HG03175 (cell line): Measurements from ENCODE around the gene LRRC8C.
"Not testable (repeated sequence)": the region's sequence is repeated elsewhere in the genome, so short reads cannot be mapped to it uniquely, and the experiment has no call there.

Experiments
- ATAC-seq: cut with Tn5 transposase; IDR thresholded peaks from one replicate; pipeline ENCODE4 v1.9.1; 2021; ENCODE audit warnings: mild to moderate bottlenecking, moderate library complexity; ENCODE audit not compliant: unreplicated experiment

The LRRC8C gene

DNA sequence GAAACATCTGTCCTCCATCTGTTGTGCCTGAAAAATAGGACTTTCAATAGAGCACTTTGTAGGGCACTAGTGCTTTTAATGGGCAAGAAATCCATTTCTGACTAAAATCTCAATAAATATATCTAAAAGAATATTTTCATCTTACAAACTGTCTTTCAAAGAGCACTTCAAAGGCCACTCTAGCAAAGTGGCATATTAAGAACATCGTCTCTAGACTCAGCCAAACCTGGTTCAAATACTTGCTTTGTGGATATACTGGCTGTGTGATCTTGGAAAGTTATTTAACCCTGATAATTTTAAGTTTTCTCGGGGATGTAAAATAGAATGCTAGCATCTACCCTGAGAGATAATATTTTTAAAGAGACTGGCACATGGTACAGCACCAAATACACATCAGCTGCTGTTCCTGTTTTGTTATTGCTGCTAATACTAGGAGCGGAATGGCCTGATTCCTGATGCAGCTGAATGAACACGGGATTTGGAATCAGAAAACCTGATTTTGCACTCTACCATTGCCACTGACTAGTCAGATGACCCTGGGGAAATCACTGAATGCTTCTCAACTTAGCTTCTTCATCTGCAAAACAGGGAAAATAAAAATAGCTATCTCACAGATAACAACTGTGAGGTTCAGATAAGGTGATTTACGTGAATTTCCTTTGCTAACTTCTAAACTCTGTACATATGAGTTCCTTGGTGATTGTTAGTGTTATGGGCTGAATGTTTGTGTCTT, 25.2 kb upstream of the LRRC8C start:
- no peak for ATAC-seq

- no peak for ATAC-seq
Observed at GRCh38 chr1:89608319-89608983, 24.5 kb upstream of the LRRC8C start.

- ATAC-seq = no peak
Observed at GRCh38 chr1:89608984-89609725, 23.8 kb upstream of the LRRC8C start.

DNA sequence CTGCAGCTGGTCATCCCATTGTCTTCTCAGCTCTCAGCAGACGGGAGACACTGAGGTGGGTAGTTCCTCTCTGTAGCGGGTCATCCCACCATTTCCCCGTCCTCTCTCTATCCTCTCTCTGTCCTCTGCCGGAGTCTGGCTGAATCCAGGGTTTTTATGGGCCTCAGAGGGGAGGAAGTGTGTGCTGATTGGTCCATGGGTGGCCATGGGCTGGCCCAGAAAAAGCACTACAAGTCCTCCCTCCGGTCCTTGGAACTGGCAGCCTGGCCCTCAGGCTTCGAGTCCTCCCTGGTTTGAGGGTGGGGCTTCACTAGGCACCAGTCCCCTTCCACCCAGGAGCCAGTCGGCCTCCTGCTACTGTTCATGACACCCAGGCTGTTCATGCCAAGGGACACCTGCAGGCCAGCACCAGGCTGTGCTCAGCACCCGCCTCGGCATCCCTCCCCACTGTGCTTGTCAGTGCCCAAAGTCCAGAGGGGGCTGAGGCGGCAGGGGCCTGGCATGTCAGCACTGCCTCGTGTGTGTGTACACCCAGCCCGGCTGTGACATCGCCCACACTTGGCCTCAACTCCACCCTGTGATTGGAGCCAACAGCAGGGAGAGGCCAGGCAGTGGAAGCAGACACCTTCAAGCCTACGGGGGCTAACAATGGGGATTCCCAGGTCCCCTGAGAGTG, 23.0 kb upstream of the LRRC8C start:
- ATAC-seq = no peak

DNA sequence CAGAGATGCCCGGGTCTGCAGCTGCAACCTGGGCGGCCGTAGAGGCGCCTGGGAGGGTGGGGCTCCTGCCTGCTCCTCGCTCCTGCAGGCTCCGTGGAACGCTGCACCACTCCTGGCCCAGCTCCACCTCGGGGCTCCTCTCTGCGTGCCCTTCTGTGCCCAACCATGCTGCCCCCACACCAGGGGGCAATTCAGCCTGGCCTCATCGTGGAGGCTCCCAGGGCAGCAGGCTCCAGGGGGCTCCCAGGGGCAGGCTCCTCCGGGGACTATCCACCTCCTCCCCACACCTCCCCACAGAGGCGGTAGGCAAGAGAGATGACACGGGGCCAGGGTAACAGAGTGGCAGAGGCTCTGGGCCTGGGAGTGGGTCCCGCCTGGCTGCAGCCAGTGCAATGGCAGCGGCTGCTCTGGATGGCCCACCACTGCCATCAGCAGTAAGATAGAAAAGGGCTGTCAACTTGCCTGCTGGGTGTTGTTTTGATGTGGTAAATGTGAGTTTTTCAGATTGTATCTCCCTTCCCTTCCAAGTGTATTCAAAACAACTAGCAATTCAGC, 22.4 kb upstream of the LRRC8C start:
- no peak for ATAC-seq

DNA sequence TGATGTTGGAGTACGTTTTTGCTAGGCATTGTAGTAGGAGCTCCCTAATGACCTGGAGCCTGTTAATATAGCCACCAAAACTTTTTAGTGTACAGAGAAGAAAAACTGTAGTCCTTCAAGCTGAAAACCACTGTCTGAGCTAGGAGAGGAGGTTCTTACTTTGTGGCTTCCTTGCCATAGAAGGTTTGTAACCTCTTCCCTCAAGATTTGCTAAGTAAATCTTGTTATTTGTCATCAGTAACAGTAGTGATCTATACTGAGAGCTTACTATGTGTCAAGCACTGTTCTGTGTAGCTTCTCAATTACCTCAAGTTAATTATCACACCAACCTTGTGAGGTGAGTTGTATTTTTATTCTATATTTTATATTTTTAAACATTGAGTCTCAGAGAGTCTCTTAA, 21.2 kb upstream of the LRRC8C start:
- ATAC-seq = peak; percentile 98

DNA sequence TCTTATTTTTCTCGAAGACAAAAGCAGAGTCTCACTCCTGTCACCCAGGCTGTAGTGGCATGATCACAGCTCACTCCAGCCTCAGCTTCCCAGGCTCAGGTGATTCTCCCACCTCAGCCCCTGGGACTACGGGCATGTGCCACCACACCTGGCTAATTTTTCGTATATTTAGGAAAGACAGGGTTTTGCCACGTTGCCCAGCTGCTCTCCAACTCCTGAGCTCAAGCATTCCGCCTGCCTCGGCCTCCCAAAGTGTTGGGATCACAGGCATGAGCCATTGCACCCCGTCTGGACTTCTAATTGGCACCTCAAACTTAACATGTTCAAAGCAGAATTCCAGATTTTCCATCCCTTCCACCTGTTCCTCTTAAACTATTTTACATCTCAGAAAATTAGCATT, 19.0 kb upstream of the LRRC8C start:
- ATAC-seq = no peak

GRCh38 chr1:89615676-89616598, 17.0 kb upstream of the LRRC8C start:
- ATAC-seq = no peak

DNA sequence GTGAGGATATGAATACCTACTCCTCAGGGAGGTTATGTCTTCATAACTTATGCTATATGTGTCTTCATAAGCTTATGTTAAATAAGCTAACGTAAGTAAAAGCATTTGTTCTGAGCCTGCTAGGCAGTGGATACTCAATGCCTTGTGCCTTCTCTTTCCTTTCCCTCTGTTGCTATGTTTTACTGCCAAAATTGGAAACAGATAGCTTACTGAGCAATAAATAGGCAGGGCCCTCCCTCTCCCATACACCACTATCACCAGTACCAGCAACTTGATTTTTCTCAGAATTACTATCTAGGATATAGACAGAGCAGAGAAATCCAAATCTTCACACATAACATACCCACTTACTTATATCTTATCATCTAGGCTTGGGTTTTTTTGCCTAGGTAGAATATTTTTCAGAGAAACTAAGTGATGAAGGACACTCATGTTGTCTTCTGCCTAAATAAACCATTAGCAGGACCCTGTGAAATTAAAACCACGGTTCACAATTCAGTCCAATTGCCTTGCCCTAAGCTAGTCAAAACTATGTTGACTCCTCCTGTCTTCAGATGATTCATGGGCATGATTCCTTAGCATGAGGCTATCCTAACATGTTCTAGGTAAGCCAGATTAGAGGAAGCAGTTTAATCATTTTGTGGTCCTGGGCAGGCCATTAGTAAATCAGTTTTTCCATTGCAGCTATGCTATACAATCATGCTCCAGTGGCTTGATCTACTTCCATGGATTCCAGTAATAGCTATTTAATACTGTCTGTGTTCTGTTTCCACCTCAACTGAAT, 15.9 kb upstream of the LRRC8C start:
- ATAC-seq = no peak

DNA sequence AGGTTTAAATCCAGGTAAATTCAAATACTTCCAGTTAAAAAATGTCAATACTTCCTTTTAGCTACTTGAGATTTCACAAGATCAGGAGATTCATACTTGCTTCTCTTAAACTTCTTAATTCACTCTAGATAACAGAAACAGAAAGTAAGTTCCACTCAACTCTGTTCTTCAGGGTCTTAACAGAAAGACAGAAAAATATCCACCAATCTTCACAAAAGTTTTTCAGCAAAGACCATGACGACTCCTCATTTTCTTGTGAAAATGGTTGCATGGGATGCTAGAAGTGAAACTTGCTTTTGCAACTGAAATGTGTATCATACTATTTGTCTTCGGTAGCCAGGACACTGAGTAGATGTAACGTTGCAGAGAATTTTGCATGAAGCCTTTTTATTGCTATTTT, 12.3 kb upstream of the LRRC8C start:
- no peak for ATAC-seq

- ATAC-seq = no peak
Observed at GRCh38 chr1:89622895-89623294, 10.0 kb upstream of the LRRC8C start.

DNA sequence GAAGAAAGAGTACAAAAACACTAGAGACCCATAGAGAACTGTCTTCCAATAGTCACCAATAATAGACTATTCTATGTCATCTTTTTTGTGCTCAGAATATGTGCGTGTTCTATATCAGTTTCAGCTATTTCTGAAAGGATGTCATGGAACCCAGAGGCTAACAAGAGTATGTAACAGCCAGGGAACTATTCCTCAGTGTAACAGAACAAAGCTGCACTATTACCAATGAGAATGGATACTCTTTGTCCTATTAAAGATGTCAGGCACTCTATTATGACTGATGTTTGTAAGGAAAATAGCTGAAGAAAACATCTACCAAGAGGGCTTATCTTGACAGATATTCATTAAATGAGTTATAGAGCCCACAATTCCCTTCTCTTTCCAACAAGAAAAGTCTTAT, 8.6 kb upstream of the LRRC8C start:
- ATAC-seq = no peak

DNA sequence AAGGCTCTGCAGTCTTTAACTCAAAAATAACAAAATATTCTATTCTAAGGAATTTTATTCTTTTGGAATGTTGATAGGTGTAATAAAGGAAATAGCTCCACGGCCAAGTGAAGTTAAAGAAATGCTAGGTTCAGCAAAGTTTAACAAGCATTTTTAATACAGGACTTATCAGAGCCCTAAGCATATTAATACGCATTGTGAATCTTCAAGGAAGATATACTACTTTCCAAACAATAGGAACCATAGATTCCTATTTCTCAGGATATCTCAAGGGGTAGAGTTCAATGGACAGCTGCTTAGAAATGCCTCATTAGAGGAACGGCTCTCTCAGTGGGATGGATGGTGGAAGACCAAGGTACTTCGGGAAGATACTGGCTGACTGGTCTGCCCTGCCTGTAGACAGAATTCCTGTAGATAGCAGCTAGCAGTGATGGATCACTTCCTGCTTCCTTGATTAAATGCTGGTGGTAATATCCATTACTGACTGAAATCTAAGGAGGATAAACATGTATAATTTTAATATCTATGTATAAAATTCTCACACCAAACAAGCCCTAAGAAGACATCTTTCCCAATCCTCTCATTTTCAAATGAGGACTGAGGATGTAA, 8.1 kb upstream of the LRRC8C start:
- ATAC-seq = no peak

GRCh38 chr1:89627596-89627962, 5.3 kb upstream of the LRRC8C start:
- ATAC-seq = no peak

DNA sequence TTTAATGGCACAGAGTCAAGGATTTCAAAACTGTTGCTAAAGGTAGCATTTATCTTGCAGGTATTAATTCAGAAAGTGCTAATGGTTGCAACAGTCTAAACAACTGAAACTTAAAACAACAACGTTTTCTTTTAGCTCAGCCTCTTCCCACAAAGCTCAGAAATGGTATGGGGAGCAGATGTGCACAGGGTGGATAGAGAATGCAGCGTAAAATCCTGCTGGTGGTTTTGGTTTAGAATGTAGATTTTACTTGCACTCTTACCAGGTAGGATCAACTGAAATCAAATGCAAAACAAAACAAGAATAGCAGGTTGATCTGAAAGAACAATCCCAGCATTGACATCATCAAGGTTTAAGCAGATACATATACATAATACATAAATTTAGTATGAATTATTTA, 3.8 kb upstream of the LRRC8C start:
- no peak for ATAC-seq

DNA sequence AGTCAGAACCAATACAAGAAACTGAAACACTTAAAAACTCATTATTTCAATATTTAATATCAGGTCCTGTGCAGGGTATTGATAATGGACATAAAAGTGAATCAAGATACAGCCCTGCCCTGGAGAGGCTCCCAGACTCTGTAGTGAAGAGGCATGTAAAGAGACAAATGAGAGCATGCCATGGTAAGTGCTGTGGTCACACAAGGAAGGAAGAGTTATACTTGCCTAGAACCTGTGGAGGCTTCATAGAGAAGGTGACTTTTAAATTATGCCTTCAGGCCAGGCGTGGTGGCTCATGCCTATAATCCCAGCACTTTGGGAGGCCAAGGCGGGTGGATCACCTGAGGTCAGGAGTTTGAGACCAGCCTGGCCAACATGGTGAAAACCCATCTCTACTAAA, 3.3 kb upstream of the LRRC8C start:
- ATAC-seq = not testable (repeated sequence)

DNA sequence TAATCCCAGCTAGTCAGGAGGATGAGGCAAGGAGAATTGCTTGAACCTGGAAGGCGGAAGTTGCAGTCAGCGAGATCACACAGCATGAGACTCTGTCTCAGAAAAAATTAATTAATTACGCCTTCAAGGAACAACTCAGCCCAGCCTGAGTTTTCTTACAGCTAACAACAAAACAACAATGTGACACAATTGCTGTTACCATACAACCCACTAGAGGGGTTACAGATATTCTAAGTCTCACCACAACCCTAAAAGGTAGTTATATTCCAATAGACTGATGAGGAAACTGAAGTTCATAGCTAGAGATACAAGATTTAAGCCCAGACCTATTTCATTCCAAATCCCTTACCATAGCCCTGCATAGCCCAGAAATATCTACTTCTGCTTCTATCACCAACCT, 2.9 kb upstream of the LRRC8C start:
- no peak for ATAC-seq

- no peak for ATAC-seq
Observed at GRCh38 chr1:89631816-89632656, 884 bp upstream of the LRRC8C start.
